ENCODE results near the gene MRPL4. TPM values are rescaled to one million over a fixed set of nuclear protein-coding genes. Genes with fewer than 3 reads are reported as not detected.

Gene MRPL4
- total RNA-seq, 6 experiments from 2014 or later: 33.7 to 109 (median 38.2) TPM

GRCh38 chr19:10227026-10227971, 24.7 kb upstream of the MRPL4 start:
- TF ChIP-seq CTCF (IDR thresholded peaks at IDR 0.05) (no peak), POLR2A (IDR thresholded peaks at IDR 0.05) (no peak)
- Histone ChIP-seq H3K4me1 (no peaks in the 10 kb centered on the region), H3K9me3 (no peaks in the 10 kb centered on the region), H3K27me3 (no peaks in the 10 kb centered on the region), H3K36me3 (no peaks in the 10 kb centered on the region), H3K4me3 (no peak overlapping the region), H3K27ac (peak overlapping the region in 1 of 3 donors; percentile 21)
- 70% methylated on average over 5 of the region's 28 CpGs for WGBS (ENCODE audit: insufficient coverage, low coverage, low lambda C conversion rate, missing lambda C conversion rate)
- ATAC-seq (no peak), DNase-seq (no peak)
- intact Hi-C loops (cut with DNase I): no loop called here

- Histone ChIP-seq H3K27ac (no peak overlapping the region), H3K9me3 (no peaks in the 10 kb centered on the region), H3K36me3 (no peaks in the 10 kb centered on the region), H3K4me1 (no peaks in the 10 kb centered on the region), H3K27me3 (no peaks in the 10 kb centered on the region), H3K4me3 (no peak overlapping the region)
- intact Hi-C loops (cut with DNase I): no loop called here
- ATAC-seq: no peak
- no peak for DNase-seq
- TF ChIP-seq POLR2A (IDR thresholded peaks at IDR 0.05): no peak
- no peak for TF ChIP-seq CTCF (IDR thresholded peaks at IDR 0.05)
- no CpG with 5 or more reads among the region's 5 CpGs for whole genome bisulfite sequencing (ENCODE audit: insufficient coverage, low coverage, low lambda C conversion rate, missing lambda C conversion rate)
These were observed 23.6 kb upstream of the MRPL4 start for GRCh38 chr19:10228393-10228792.

- Histone ChIP-seq H3K36me3 (no peaks in the 10 kb centered on the region), H3K4me3 (no peak overlapping the region), H3K27me3 (no peaks in the 10 kb centered on the region), H3K27ac (no peak overlapping the region), H3K4me1 (no peaks in the 10 kb centered on the region), H3K9me3 (no peaks in the 10 kb centered on the region)
- no peak for TF ChIP-seq POLR2A (IDR thresholded peaks at IDR 0.05)
- TF ChIP-seq CTCF (IDR thresholded peaks at IDR 0.05): peak; percentile 46 to 50 (median 49)
- DNase-seq: no peak
- intact Hi-C loops (cut with DNase I): no loop called here
- peak; percentile 8 to 47 (median 11) for ATAC-seq
- 24% methylated on average over 2 of the region's 2 CpGs for WGBS (ENCODE audit: insufficient coverage, low coverage, low lambda C conversion rate, missing lambda C conversion rate)
These were observed 23.1 kb upstream of the MRPL4 start for GRCh38 chr19:10228920-10229319.

- H3K27me3 ChIP-seq: no peaks in the 10 kb centered on the region
- peak overlapping the region; percentile 65 to 81 (median 67) for H3K4me3 ChIP-seq
- WGBS (ENCODE audit: insufficient coverage, low coverage, low lambda C conversion rate, missing lambda C conversion rate): 2% methylated on average over 9 of the region's 70 CpGs
- H3K27ac ChIP-seq: peak overlapping the region; percentile 46 to 85 (median 71)
- peak in 3 of 4 donors; percentile 4 to 8 (median 8) for ATAC-seq
- no peaks in the 10 kb centered on the region for H3K36me3 ChIP-seq
- peak in 1 of 4 donors; percentile 9 for TF ChIP-seq CTCF (IDR thresholded peaks at IDR 0.05)
- no peak for TF ChIP-seq POLR2A (IDR thresholded peaks at IDR 0.05)
- no peaks in the 10 kb centered on the region for H3K9me3 ChIP-seq
- peaks cover 0 to 8% (median 1%) of the 10 kb centered on the region in 4 donors for H3K4me1 ChIP-seq
- intact Hi-C loops (cut with DNase I): no loop called here
- peak; percentile 53 to 66 (median 53) for DNase-seq
These were observed 21.7 kb upstream of the MRPL4 start for GRCh38 chr19:10230173-10230860.
